NCI-H2227 (cell line): ENCODE results near the gene EXPH5.

Source experiments
- DNase-seq: peaks from one replicate; lab custom pipeline; 2025; ENCODE audit not compliant: unreplicated experiment; lab: John Stamatoyannopoulos, UW

Gene EXPH5

GRCh38 chr11:108474664-108475463 is 118.7 kb downstream of the EXPH5 start:
- no peak for DNase-seq

DNA sequence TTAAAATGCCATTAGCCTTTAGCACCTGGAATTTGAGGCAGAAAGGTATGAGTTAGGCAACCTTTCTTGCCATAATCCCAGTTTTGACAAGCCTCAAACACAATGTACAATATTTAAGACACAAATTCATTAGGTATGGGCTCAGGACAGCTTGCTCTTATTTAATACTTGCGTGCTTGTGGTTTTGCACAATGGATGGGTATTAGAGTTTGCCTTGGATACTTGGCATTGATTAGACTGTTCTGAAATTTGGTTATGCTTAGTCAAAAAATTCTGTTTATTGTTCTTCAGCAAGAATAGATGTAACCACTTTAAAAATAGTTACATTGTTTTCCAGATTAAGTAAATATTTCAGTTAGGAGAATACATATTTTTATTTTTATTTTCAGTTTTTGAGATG is 120.9 kb downstream of the EXPH5 start:
- no peak for DNase-seq

DNA sequence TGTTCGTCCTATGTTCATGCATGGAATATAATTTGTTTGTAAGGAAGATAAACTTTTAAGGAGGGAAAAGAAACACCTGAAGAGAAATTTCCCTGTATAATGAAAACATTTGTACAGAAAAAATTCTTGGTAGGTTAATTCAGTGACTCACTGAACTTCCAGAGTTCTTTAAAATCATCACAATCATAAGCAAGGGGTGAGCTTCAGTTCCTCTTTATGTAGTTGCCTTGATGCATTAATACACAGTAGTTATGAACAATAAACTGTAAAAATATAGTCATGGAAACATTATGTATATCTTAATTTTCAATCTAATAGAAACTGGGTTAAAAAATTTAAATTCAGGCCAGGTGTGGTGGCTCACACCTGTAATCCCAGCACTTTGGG is 125.1 kb downstream of the EXPH5 start:
- DNase-seq: no peak

GRCh38 chr11:108467091-108467823 is 126.3 kb downstream of the EXPH5 start, which contains the start of gene C11orf65:
Gene C11orf65, minus strand, starts transcription at chr11:108467529. Its CDS starts 5,970 bp downstream, at chr11:108461559.
- DNase-seq: peak; percentile 96

- DNase-seq: no peak
Observed at GRCh38 chr11:108466405-108466804, 127.2 kb downstream of the EXPH5 start.
